Measurements from ENCODE around the gene MORC2. TPM values are rescaled to one million over a fixed set of nuclear protein-coding genes. Genes with fewer than 3 reads are reported as not detected.

The MORC2 gene
- total and polyA plus RNA-seq, 2 of the 13 experiments (the other 11 are each of a cell fraction or from before 2014, with no cell fraction given), result 11.9 to 18.3 TPM

DNA sequence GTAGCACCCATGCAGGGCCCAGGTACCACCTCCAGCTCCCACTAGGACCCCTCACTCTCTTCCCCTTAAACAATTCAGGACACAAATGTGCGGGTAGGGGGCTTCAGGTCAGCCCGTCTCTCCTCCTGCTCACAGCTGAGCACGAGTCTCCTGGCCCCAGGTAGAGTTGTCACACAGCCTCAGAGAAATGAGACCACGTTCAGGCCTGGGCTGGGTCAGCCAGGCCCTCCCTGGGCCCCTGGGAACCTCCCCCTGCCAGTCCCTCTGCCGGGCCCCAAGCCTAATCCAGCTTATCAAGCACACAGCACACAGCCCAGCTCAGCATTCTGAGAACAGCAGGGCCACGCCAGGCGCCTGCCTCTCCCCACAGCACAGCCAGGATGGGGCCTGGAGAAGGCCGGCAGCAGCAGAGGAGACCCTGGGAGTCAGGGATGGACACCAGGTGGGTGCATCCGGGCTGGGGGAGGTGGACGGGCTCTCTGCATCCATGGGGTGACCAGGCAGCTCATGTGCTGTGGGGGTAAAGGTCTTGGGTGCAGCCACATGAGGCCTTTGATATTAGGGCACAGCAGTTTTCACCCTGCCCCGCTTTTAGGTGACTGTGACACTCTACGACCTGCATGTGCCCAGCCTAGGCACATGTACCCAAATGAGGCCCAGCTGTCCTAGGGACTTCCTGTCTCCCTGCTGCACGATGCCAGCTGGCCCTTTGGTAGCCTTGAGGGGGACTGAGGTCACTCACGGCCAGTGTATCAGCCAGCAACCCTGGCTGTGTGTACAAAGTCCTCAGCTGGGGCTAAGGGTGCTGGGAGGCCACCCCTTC, 87.0 kb downstream of the MORC2 start (continued):
- TF ChIP-seq ZNF224 (CRISPR knock-in tag; IDR thresholded peaks at IDR 0.05) (0 out of 2 replicates have a peak, but pooled peaks have one; percentile 9), MTF1 (CRISPR knock-in tag; IDR thresholded peaks at IDR 0.05) (no peak), ZNF136 (CRISPR knock-in tag; IDR thresholded peaks at IDR 0.05; ENCODE audit: low read depth) (no peak), KDM5B (CRISPR knock-in tag; IDR thresholded peaks at IDR 0.05; ENCODE audit: borderline replicate concordance) (0 out of 2 replicates have a peak, but pooled peaks have one; percentile 19), RELA (CRISPR knock-in tag; IDR thresholded peaks at IDR 0.05) (no peak), FOXJ3 (CRISPR knock-in tag; IDR thresholded peaks at IDR 0.05; ENCODE audit: borderline replicate concordance) (peak; percentile 61; the same call in 1 of the 2 replicates), ZNF33B (CRISPR knock-in tag; IDR thresholded peaks at IDR 0.05) (no peak; the same call in 1 of the 2 replicates), ZNF777 (CRISPR knock-in tag; IDR thresholded peaks at IDR 0.05) (no peak), HMG20B (CRISPR knock-in tag; conservative IDR thresholded peaks at IDR 0.05) (no peak), ZNF781 (CRISPR knock-in tag; IDR thresholded peaks at IDR 0.05; ENCODE audit: borderline replicate concordance, not compliant biosample characterization) (no peak), REL (CRISPR knock-in tag; conservative IDR thresholded peaks at IDR 0.05) (no peak), EED (CRISPR knock-in tag; IDR thresholded peaks at IDR 0.05) (no peak), DNMT3B (CRISPR knock-in tag; conservative IDR thresholded peaks at IDR 0.05) (no peak)
- TF ChIP-seq, protein P1, sequence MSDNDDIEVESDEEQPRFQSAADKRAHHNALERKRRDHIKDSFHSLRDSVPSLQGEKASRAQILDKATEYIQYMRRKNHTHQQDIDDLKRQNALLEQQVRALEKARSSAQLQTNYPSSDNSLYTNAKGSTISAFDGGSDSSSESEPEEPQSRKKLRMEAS (IDR thresholded peaks at IDR 0.05), result peak; percentile 79
- TF ChIP-seq, protein P2, sequence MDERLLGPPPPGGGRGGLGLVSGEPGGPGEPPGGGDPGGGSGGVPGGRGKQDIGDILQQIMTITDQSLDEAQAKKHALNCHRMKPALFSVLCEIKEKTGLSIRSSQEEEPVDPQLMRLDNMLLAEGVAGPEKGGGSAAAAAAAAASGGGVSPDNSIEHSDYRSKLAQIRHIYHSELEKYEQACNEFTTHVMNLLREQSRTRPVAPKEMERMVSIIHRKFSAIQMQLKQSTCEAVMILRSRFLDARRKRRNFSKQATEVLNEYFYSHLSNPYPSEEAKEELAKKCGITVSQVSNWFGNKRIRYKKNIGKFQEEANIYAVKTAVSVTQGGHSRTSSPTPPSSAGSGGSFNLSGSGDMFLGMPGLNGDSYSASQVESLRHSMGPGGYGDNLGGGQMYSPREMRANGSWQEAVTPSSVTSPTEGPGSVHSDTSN (CRISPR knock-in tag; IDR thresholded peaks at IDR 0.05), result no peak
- TF ChIP-seq, protein P3, sequence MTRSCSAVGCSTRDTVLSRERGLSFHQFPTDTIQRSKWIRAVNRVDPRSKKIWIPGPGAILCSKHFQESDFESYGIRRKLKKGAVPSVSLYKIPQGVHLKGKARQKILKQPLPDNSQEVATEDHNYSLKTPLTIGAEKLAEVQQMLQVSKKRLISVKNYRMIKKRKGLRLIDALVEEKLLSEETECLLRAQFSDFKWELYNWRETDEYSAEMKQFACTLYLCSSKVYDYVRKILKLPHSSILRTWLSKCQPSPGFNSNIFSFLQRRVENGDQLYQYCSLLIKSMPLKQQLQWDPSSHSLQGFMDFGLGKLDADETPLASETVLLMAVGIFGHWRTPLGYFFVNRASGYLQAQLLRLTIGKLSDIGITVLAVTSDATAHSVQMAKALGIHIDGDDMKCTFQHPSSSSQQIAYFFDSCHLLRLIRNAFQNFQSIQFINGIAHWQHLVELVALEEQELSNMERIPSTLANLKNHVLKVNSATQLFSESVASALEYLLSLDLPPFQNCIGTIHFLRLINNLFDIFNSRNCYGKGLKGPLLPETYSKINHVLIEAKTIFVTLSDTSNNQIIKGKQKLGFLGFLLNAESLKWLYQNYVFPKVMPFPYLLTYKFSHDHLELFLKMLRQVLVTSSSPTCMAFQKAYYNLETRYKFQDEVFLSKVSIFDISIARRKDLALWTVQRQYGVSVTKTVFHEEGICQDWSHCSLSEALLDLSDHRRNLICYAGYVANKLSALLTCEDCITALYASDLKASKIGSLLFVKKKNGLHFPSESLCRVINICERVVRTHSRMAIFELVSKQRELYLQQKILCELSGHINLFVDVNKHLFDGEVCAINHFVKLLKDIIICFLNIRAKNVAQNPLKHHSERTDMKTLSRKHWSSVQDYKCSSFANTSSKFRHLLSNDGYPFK (CRISPR knock-in tag; IDR thresholded peaks at IDR 0.05; ENCODE audit: borderline replicate concordance), result no peak
- TF ChIP-seq, protein P4, sequence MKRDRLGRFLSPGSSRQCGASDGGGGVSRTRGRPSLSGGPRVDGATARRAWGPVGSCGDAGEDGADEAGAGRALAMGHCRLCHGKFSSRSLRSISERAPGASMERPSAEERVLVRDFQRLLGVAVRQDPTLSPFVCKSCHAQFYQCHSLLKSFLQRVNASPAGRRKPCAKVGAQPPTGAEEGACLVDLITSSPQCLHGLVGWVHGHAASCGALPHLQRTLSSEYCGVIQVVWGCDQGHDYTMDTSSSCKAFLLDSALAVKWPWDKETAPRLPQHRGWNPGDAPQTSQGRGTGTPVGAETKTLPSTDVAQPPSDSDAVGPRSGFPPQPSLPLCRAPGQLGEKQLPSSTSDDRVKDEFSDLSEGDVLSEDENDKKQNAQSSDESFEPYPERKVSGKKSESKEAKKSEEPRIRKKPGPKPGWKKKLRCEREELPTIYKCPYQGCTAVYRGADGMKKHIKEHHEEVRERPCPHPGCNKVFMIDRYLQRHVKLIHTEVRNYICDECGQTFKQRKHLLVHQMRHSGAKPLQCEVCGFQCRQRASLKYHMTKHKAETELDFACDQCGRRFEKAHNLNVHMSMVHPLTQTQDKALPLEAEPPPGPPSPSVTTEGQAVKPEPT (CRISPR knock-in tag; IDR thresholded peaks at IDR 0.05; ENCODE audit: low read depth), result no peak
- TF ChIP-seq, protein P5, sequence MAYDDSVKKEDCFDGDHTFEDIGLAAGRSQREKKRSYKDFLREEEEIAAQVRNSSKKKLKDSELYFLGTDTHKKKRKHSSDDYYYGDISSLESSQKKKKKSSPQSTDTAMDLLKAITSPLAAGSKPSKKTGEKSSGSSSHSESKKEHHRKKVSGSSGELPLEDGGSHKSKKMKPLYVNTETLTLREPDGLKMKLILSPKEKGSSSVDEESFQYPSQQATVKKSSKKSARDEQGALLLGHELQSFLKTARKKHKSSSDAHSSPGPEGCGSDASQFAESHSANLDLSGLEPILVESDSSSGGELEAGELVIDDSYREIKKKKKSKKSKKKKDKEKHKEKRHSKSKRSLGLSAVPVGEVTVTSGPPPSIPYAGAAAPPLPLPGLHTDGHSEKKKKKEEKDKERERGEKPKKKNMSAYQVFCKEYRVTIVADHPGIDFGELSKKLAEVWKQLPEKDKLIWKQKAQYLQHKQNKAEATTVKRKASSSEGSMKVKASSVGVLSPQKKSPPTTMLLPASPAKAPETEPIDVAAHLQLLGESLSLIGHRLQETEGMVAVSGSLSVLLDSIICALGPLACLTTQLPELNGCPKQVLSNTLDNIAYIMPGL (CRISPR knock-in tag; IDR thresholded peaks at IDR 0.05; ENCODE audit: borderline replicate concordance in 1 of 2, low read depth in 1 of 2), result peak in 1 of 2 experiments; percentile 12; a peak in 1 of 4 replicates
- TF ChIP-seq, protein P6, sequence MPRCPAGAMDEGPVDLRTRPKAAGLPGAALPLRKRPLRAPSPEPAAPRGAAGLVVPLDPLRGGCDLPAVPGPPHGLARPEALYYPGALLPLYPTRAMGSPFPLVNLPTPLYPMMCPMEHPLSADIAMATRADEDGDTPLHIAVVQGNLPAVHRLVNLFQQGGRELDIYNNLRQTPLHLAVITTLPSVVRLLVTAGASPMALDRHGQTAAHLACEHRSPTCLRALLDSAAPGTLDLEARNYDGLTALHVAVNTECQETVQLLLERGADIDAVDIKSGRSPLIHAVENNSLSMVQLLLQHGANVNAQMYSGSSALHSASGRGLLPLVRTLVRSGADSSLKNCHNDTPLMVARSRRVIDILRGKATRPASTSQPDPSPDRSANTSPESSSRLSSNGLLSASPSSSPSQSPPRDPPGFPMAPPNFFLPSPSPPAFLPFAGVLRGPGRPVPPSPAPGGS (CRISPR knock-in tag; IDR thresholded peaks at IDR 0.05), result 0 out of 2 replicates have a peak, but pooled peaks have one; percentile 18

Measured in HepG2 (cell line).